Hepatocyte (in vitro differentiated cells): ENCODE data around the gene PIGQ. TPM values are rescaled to one million over a fixed set of nuclear protein-coding genes. Genes with fewer than 3 reads are reported as not detected.

ENCODE experiments used
- DNase-seq: peaks from one replicate; pipeline ENCODE4 v3.0.0-alpha.2; 2016; ENCODE audit warnings: low spot score
- H2AFZ ChIP-seq: fragments of 200-600 bp; sonication (generic); 2 replicates; pipeline ENCODE4 v1.6.0; 2016; ENCODE audit warnings: antibody characterized with exemption, mild to moderate bottlenecking
- H3K27ac ChIP-seq: fragments of 200-600 bp; sonication (generic); 2 replicates; pipeline ENCODE4 v1.5.1; 2016; ENCODE audit warnings: mild to moderate bottlenecking
- H3K27me3 ChIP-seq: fragments of 200-600 bp; sonication (generic); 2 replicates; pipeline ENCODE4 v1.6.1; 2016
- H3K36me3 ChIP-seq: fragments of 200-600 bp; sonication (generic); replicated peaks from 2 replicates; pipeline ENCODE4 v1.5.1; 2016; ENCODE audit warnings: low read depth; ENCODE audit not compliant: insufficient read depth
- H3K4me1 ChIP-seq: fragments of 200-600 bp; sonication (generic); 2 replicates; pipeline ENCODE4 v1.5.1; 2016; ENCODE audit warnings: mild to moderate bottlenecking, moderate library complexity; ENCODE audit not compliant: insufficient read depth
- H3K4me2 ChIP-seq: fragments of 200-600 bp; sonication (generic); 2 replicates; pipeline ENCODE4 v1.6.0; 2016
- H3K4me3 ChIP-seq: fragments of 200-600 bp; sonication (generic); 2 replicates; pipeline ENCODE4 v1.5.1; 2016; ENCODE audit warnings: mild to moderate bottlenecking
- H3K79me2 ChIP-seq: fragments of 200-600 bp; sonication (generic); 2 replicates; pipeline ENCODE4 v1.6.0; 2017; ENCODE audit warnings: mild to moderate bottlenecking
- H3K9me2 ChIP-seq: fragments of 200-600 bp; sonication (generic); replicated peaks from 2 replicates; pipeline ENCODE4 v1.6.0; 2017; ENCODE audit warnings: mild to moderate bottlenecking; ENCODE audit not compliant: insufficient read depth
- H3K9me3 ChIP-seq: fragments of 200-600 bp; sonication (generic); 2 replicates; pipeline ENCODE4 v1.5.1; 2016; ENCODE audit warnings: low read depth, mild to moderate bottlenecking
- H4K20me1 ChIP-seq: fragments of 200-600 bp; sonication (generic); 2 replicates; pipeline ENCODE4 v1.6.0; 2016; ENCODE audit warnings: mild to moderate bottlenecking; ENCODE audit not compliant: insufficient read depth, poor library complexity, severe bottlenecking
- CTCF ChIP-seq: fragments of 200-600 bp; sonication (generic); IDR thresholded peaks from 2 replicates; pipeline ENCODE4 v1.5.1; 2016; ENCODE audit warnings: antibody characterized with exemption, mild to moderate bottlenecking; ENCODE audit not compliant: poor library complexity
- EZH2 ChIP-seq: fragments of 200-600 bp; sonication (generic); IDR thresholded peaks from 2 replicates; pipeline ENCODE4 v1.6.1; 2016; ENCODE audit warnings: antibody characterized with exemption, mild to moderate bottlenecking, borderline replicate concordance
- EZH2phosphoT487 ChIP-seq: fragments of 200-600 bp; sonication (generic); IDR thresholded peaks from one replicate; pipeline ENCODE4 v1.6.1; 2018; ENCODE audit warnings: antibody characterized with exemption, mild to moderate bottlenecking, low read depth, moderate library complexity; ENCODE audit not compliant: unreplicated experiment, severe bottlenecking
- WGBS: methylation state at CpG from one replicate; pipeline ENCODE4 v1.1.6; 2016; ENCODE audit warnings: low lambda C conversion rate; ENCODE audit errors: missing lambda C conversion rate; 5-methylcytosine and 5-hydroxymethylcytosine counted together
- polyA plus RNA-seq: library from polyadenylated mRNA; unstranded; fragments of >200 nt; fragmentation: Nextera tagmentation; extraction: Ambion mirVana; gene quantifications from 2 replicates; pipeline ENCODE4 v1.2.1, GENCODE V29; 2016
- total RNA-seq: library from RNA; depleted of rRNA; stranded (reverse); fragments of >200 nt; gene quantifications from 2 replicates; pipeline ENCODE4 v1.2.3, GENCODE V29; 2014

PIGQ gene
- total and polyA plus RNA-seq, 2 experiments from 2014 or later, result 30.0 to 58.6 TPM

GRCh38 chr16:582218-582613, 12.4 kb downstream of the PIGQ start:
- H3K9me3 ChIP-seq, result no peaks in the 10 kb centered on the region
- H3K27me3 ChIP-seq, result no peaks in the 10 kb centered on the region
- no peak overlapping the region for H3K27ac ChIP-seq
- no peaks in the 10 kb centered on the region for H3K36me3 ChIP-seq
- H4K20me1 ChIP-seq, result no peaks in the 10 kb centered on the region
- TF ChIP-seq EZH2phosphoT487, result no peak
- TF ChIP-seq CTCF, result no peak
- TF ChIP-seq EZH2, result no peak
- no peaks in the 10 kb centered on the region for H3K9me2 ChIP-seq
- H3K4me2 ChIP-seq, result no peak overlapping the region
- no peak for DNase-seq
- H3K79me2 ChIP-seq, result peaks cover 6% of the 10 kb centered on the region
- no peaks in the 10 kb centered on the region for H3K4me1 ChIP-seq
- H2AFZ ChIP-seq, result no peak overlapping the region
- no peak overlapping the region for H3K4me3 ChIP-seq
- WGBS, result 91% methylated on average over 17 of the region's 18 CpGs

GRCh38 chr16:582614-583331, 13.0 kb downstream of the PIGQ start:
- H3K4me1 ChIP-seq, result peaks cover under 1% of the 10 kb centered on the region
- H4K20me1 ChIP-seq, result no peaks in the 10 kb centered on the region
- peaks cover 10% of the 10 kb centered on the region for H3K79me2 ChIP-seq
- H3K9me2 ChIP-seq, result no peaks in the 10 kb centered on the region
- no peaks in the 10 kb centered on the region for H3K27me3 ChIP-seq
- WGBS, result 91% methylated on average over 19 of the region's 21 CpGs
- H3K4me3 ChIP-seq, result no peak overlapping the region
- TF ChIP-seq EZH2phosphoT487 (no peak), CTCF (no peak), EZH2 (no peak)
- H2AFZ ChIP-seq, result no peak overlapping the region
- H3K36me3 ChIP-seq, result no peaks in the 10 kb centered on the region
- DNase-seq, result no peak
- H3K4me2 ChIP-seq, result no peak overlapping the region
- no peak overlapping the region for H3K27ac ChIP-seq
- H3K9me3 ChIP-seq, result no peaks in the 10 kb centered on the region

- no peak overlapping the region for H3K4me2 ChIP-seq
- H3K27ac ChIP-seq, result no peak overlapping the region
- no peaks in the 10 kb centered on the region for H3K9me2 ChIP-seq
- no peak for TF ChIP-seq EZH2
- H3K79me2 ChIP-seq, result peaks cover 17% of the 10 kb centered on the region
- no peak overlapping the region for H2AFZ ChIP-seq
- no peaks in the 10 kb centered on the region for H3K9me3 ChIP-seq
- no peak overlapping the region for H3K4me3 ChIP-seq
- no peak for DNase-seq
- peaks cover 6% of the 10 kb centered on the region for H3K4me1 ChIP-seq
- no peaks in the 10 kb centered on the region for H3K27me3 ChIP-seq
- H4K20me1 ChIP-seq, result no peaks in the 10 kb centered on the region
- WGBS, result 48% methylated on average over 16 of the region's 16 CpGs
- H3K36me3 ChIP-seq, result no peaks in the 10 kb centered on the region
These were observed 13.7 kb downstream of the PIGQ start for GRCh38 chr16:583470-583814.

- 65% methylated on average over 34 of the region's 38 CpGs for WGBS
- H3K36me3 ChIP-seq, result no peaks in the 10 kb centered on the region
- H3K27ac ChIP-seq, result no peak overlapping the region
- H3K4me2 ChIP-seq, result no peak overlapping the region
- peaks cover 17% of the 10 kb centered on the region for H3K79me2 ChIP-seq
- H3K27me3 ChIP-seq, result no peaks in the 10 kb centered on the region
- H3K4me1 ChIP-seq, result peaks cover 6% of the 10 kb centered on the region
- H2AFZ ChIP-seq, result no peak overlapping the region
- no peaks in the 10 kb centered on the region for H4K20me1 ChIP-seq
- no peak for DNase-seq
- no peaks in the 10 kb centered on the region for H3K9me2 ChIP-seq
- no peak overlapping the region for H3K4me3 ChIP-seq
- H3K9me3 ChIP-seq, result no peaks in the 10 kb centered on the region
- TF ChIP-seq EZH2phosphoT487, result no peak
- TF ChIP-seq CTCF, result no peak
- no peak for TF ChIP-seq EZH2
These were observed 14.2 kb downstream of the PIGQ start for GRCh38 chr16:583815-584591.
